Tibial nerve (tissue), 4 donors: Measurements from ENCODE around the gene CNIH3. TPM values are rescaled to one million over a fixed set of nuclear protein-coding genes. Genes with fewer than 3 reads are reported as not detected.

ENCODE experiments used
- DNase-seq, 2 donors: peaks; one replicate each; pipeline ENCODE4 v3.0.0-alpha.2; 2019; ENCODE audit warnings: low spot score in 2 of 2
- H3K27ac ChIP-seq, 4 donors: fragments of 200-600 bp; sonication (generic) in 3 of 4; one replicate each; pipeline ENCODE4 v1.5.1; 2017 to 2019; ENCODE audit warnings: mild to moderate bottlenecking in 1 of 4
- H3K27me3 ChIP-seq, 2 donors: fragments of 200-600 bp; sonication (generic) in 1 of 2; one replicate each; pipeline versions ENCODE4 v1.5.1 to v1.6.0; 2017 to 2019
- H3K36me3 ChIP-seq, 3 donors: fragments of 200-600 bp; sonication (generic); one replicate each; pipeline ENCODE4 v1.5.1; 2018 to 2019
- H3K4me1 ChIP-seq, 4 donors: fragments of 200-600 bp; sonication (generic) in 3 of 4; one replicate each; pipeline ENCODE4 v1.5.1; 2017 to 2019
- H3K4me3 ChIP-seq, 4 donors: fragments of 200-600 bp; sonication (generic) in 3 of 4; one replicate each; pipeline ENCODE4 v1.5.1; 2017 to 2019; ENCODE audit warnings: mild to moderate bottlenecking in 1 of 4, moderate library complexity in 1 of 4
- H3K9me3 ChIP-seq, 4 donors: fragments of 200-600 bp; sonication (generic) in 3 of 4; one replicate each; pipeline ENCODE4 v1.5.1; 2017 to 2019
- EP300 ChIP-seq, 2 donors: sonication (generic); formaldehyde crosslinking; IDR thresholded peaks; one replicate each; pipeline ENCODE4 v1.6.1; 2017; ENCODE audit warnings: antibody characterized with exemption in 2 of 2, mild to moderate bottlenecking in 1 of 2
- POLR2A ChIP-seq, 2 donors: fragments of 450-650 bp; IDR thresholded peaks; one replicate each; pipeline ENCODE4 v1.6.1; 2017; ENCODE audit warnings: antibody characterized with exemption in 2 of 2, mild to moderate bottlenecking in 2 of 2, moderate library complexity in 2 of 2
- WGBS, 2 donors: methylation state at CpG; one replicate each; pipeline ENCODE4 v1.1.5; 2018; 5-methylcytosine and 5-hydroxymethylcytosine counted together
- total RNA-seq, 4 donors: library from RNA; depleted of rRNA; stranded (reverse); fragments of >200 nt; gene quantifications; one replicate each; pipeline ENCODE4 v1.1.0, GENCODE V29; 2016
- TF ChIP-seq, protein P1 (sequence below), 5 experiments: fragments of 200-600 bp in 3 of 5; fragments of 450-650 bp in 2 of 5; sonication (generic) in 3 of 5; IDR thresholded peaks; one replicate each; pipeline ENCODE4 v1.5.1; 2016 to 2019; ENCODE audit warnings: antibody characterized with exemption in 5 of 5, mild to moderate bottlenecking in 3 of 5, moderate library complexity in 2 of 5

CNIH3 gene
- total RNA-seq, 4 donors from 2014 or later: 1.8 to 7.6 (median 4.7) TPM

DNA sequence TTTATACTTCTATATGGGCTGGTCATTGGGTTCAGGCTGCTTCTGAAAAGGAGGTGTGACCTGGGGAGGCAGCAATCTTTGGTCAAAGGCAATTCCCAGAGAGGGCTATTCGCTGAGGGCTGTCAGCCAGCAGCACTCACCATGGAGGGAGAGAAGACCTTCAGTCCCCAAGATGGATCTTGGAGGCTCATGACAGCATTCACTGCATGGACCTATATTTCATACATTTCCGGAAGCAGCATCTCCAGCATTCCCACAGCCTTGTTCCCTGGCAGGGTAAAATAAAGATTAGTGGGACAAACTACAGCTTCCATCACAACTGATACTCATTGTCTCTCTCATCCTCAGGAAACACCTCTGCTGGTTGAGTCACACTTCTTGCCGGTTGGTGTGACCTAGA is 146.6 kb downstream of the CNIH3 start:
- TF ChIP-seq, protein P1, sequence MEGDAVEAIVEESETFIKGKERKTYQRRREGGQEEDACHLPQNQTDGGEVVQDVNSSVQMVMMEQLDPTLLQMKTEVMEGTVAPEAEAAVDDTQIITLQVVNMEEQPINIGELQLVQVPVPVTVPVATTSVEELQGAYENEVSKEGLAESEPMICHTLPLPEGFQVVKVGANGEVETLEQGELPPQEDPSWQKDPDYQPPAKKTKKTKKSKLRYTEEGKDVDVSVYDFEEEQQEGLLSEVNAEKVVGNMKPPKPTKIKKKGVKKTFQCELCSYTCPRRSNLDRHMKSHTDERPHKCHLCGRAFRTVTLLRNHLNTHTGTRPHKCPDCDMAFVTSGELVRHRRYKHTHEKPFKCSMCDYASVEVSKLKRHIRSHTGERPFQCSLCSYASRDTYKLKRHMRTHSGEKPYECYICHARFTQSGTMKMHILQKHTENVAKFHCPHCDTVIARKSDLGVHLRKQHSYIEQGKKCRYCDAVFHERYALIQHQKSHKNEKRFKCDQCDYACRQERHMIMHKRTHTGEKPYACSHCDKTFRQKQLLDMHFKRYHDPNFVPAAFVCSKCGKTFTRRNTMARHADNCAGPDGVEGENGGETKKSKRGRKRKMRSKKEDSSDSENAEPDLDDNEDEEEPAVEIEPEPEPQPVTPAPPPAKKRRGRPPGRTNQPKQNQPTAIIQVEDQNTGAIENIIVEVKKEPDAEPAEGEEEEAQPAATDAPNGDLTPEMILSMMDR (IDR thresholded peaks at IDR 0.05): no peak
- TF ChIP-seq POLR2A (IDR thresholded peaks at IDR 0.05): no peak
- no peak for TF ChIP-seq EP300 (IDR thresholded peaks at IDR 0.05)
- no peaks in the 10 kb centered on the region for H3K36me3 ChIP-seq
- 88 to 94% methylated on average over 3 of the region's 3 CpGs for WGBS, 2 donors
- H3K4me1 ChIP-seq: no peaks in the 10 kb centered on the region
- peaks cover 0 to 13% (median 0%) of the 10 kb centered on the region in 4 donors for H3K9me3 ChIP-seq
- H3K27ac ChIP-seq: no peak overlapping the region
- no peak overlapping the region for H3K4me3 ChIP-seq
- DNase-seq: no peak
- H3K27me3 ChIP-seq: no peaks in the 10 kb centered on the region

DNA sequence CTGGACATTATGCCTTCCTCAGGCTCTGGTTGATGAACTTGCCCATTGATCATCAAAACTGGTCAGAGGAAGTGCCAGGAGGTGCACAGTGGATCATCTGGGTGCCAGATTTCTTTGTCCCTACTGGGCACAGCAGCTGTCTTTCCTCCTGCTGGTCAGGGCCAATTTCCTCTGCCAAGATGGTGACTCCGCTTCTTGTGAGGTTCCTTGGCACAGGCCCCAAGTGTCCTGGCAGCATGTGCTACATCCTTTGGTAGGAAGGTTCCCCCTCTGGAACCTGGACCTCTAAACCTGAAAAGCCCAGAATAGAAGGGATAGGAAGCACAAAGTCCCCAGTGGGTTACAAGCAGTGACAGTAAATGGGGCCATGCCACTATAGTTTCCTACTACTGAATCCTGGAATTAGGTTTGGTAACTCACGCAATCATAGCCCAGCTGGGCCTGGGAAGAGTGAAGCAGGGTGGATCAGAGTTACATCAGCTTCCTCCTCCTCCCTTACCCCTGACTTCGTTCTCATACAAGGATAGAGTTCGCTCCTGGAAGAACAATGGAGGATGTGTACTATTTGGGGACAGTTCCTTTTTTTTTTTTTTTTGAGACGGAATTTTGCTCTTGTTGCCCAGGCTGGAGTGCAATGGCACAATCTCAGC is 147.1 kb downstream of the CNIH3 start:
- peaks cover 0 to 13% (median 0%) of the 10 kb centered on the region in 4 donors for H3K9me3 ChIP-seq
- TF ChIP-seq, protein P1 (IDR thresholded peaks at IDR 0.05): no peak
- no peak for TF ChIP-seq EP300 (IDR thresholded peaks at IDR 0.05)
- no peak for TF ChIP-seq POLR2A (IDR thresholded peaks at IDR 0.05)
- no peaks in the 10 kb centered on the region for H3K27me3 ChIP-seq
- WGBS, 2 donors: 66 to 73% methylated on average over 5 of the region's 5 CpGs
- no peaks in the 10 kb centered on the region for H3K36me3 ChIP-seq
- no peaks in the 10 kb centered on the region for H3K4me1 ChIP-seq
- H3K27ac ChIP-seq: no peak overlapping the region
- no peak for DNase-seq
- no peak overlapping the region for H3K4me3 ChIP-seq

DNA sequence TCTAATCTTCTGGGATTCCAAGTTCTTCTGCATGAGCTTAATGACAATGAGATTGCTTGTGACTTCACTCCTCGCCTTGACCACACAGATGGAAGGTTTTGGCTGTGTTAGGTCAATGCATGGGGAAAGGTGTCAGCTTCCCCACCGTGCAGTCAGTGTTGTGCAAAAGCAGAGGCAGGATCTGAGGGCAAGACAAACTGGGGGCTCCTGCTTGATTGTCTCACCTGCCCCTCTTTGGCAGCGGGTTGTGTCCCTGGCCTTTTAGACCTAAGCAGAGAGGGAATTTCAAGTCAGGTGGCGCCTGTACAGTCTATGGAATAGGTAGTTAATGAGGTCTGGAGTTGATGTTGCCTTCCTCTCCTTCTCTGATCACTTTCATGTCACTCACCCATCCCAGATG is 150.1 kb downstream of the CNIH3 start:
- 63 to 73% methylated on average over 4 of the region's 4 CpGs for WGBS, 2 donors
- no peaks in the 10 kb centered on the region for H3K9me3 ChIP-seq
- TF ChIP-seq, protein P1 (IDR thresholded peaks at IDR 0.05): no peak
- no peak for TF ChIP-seq EP300 (IDR thresholded peaks at IDR 0.05)
- no peak for TF ChIP-seq POLR2A (IDR thresholded peaks at IDR 0.05)
- H3K27me3 ChIP-seq: peaks cover 0 to 2% of the 10 kb centered on the region in 2 donors
- no peak for DNase-seq
- no peaks in the 10 kb centered on the region for H3K36me3 ChIP-seq
- H3K27ac ChIP-seq: no peak overlapping the region
- peaks cover 0 to 6% (median 0%) of the 10 kb centered on the region in 4 donors for H3K4me1 ChIP-seq
- no peak overlapping the region for H3K4me3 ChIP-seq

DNA sequence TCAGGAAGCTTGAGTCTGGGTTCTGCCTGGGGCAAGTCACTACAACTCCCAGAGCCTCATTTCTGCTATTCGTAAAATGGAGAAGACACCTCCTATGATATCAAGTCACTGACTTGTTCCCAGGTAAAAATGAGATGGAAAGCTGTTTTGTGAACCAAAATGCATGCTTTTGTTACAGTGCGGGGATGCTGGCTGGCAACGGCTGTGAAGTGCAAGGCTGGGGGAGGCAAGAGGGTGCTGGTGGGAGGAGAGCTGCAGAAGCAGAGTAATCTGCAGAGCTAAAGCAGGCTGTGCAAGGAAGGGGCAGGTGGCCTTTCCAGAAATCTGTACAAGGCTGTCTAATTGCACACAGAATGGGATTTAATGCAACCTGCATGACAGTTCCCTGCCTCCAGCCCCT is 150.9 kb downstream of the CNIH3 start:
- Histone ChIP-seq H3K27ac (no peak overlapping the region), H3K4me3 (no peak overlapping the region), H3K27me3 (peaks cover 0 to 2% of the 10 kb centered on the region in 2 donors), H3K36me3 (no peaks in the 10 kb centered on the region), H3K9me3 (no peaks in the 10 kb centered on the region), H3K4me1 (peaks cover 0 to 6% (median 0%) of the 10 kb centered on the region in 4 donors)
- TF ChIP-seq EP300 (IDR thresholded peaks at IDR 0.05) (no peak), POLR2A (IDR thresholded peaks at IDR 0.05) (no peak)
- TF ChIP-seq, protein P1 (IDR thresholded peaks at IDR 0.05): no peak
- WGBS, 2 donors: 69 to 76% methylated on average over 3 of the region's 3 CpGs
- DNase-seq: no peak

DNA sequence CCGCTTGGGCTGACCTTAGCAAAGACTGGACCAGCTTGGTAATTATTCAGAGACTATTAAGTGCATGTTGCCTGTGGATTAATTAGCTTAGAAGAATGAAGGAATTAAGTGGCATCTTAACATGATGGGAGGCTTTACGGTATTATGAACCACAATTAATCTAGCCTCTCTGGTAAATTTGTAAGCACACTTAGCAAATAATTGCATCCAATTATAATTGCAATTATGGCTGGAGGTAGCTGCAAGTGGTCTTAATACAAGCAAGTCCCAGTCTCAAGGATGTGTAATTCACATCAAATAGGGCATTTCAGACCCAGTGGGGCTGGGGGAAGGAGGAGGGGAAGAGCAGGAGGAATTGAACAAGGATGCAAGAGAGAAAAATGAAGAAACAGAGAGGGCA is 151.6 kb downstream of the CNIH3 start:
- WGBS, 2 donors: 92 to 95% methylated on average over 2 of the region's 2 CpGs
- peaks cover 0 to 6% (median 0%) of the 10 kb centered on the region in 4 donors for H3K4me1 ChIP-seq
- no peak overlapping the region for H3K27ac ChIP-seq
- peaks cover 0 to 2% of the 10 kb centered on the region in 2 donors for H3K27me3 ChIP-seq
- no peaks in the 10 kb centered on the region for H3K9me3 ChIP-seq
- H3K36me3 ChIP-seq: no peaks in the 10 kb centered on the region
- no peak for DNase-seq
- no peak overlapping the region for H3K4me3 ChIP-seq
- TF ChIP-seq POLR2A (IDR thresholded peaks at IDR 0.05): no peak
- TF ChIP-seq, protein P1 (IDR thresholded peaks at IDR 0.05): no peak
- no peak for TF ChIP-seq EP300 (IDR thresholded peaks at IDR 0.05)
